ENCODE results near the gene NANOS3.

Gene NANOS3

DNA sequence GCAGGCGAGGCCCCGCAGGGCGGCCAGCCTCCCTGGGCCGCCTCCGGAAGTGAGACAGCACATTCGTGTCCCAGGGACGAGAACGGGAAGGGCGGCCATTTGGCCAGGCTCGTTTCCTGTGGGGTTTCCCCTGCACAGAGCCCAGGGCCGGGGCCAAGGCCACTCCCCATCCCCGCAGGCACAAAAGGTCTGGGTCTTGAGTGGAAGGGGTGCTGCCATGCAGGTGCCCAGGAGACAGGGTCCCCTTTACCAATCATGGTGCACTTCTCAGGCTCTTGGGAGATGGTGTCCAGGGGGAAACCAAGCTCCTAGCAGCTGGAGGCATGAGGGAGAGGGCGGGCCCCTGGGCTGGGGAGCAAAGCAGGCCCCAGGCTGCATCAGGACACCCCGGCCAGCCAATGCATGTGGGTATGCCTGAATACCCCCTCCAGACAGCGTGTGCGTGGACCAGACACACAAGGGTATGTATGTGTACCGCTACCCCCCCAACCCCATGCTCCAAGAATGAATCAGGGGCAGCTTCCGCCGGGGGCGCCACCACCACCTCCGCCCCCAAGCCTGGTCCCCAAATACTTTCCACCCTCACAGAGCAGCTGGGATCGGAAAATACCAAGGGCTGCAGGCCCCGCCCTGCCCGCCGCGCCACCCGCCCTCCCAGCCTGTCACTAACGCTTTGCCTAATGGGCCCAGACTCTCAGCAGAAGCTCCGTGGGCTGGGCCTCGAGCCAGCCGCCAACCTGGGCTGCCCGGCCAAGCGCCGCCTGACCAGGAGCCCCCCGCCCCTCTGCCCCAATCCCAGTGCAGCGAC, 37.6 kb upstream of the NANOS3 start:
- Histone ChIP-seq H3K9me3 (ENCODE audit: low read length) (no peaks in the 10 kb centered on the region), H3K27ac (ENCODE audit: low read depth, low read length) (peak overlapping the region; percentile 99), H3K27me3 (ENCODE audit: control insufficient read depth in 1 of 2, insufficient read depth in 2 of 2, low read length in 2 of 2) (no peaks in the 10 kb centered on the region), H3K4me3 (ENCODE audit: low read depth in 1 of 2, low read length in 2 of 2) (peak overlapping the region; percentile 81), H3K36me3 (ENCODE audit: insufficient read depth, low read length) (peaks cover 22% of the 10 kb centered on the region), H3K9ac (ENCODE audit: low read length) (peak overlapping the region; percentile 89), H3K4me1 (ENCODE audit: insufficient read depth, low read length) (peaks cover 64% of the 10 kb centered on the region)

DNA sequence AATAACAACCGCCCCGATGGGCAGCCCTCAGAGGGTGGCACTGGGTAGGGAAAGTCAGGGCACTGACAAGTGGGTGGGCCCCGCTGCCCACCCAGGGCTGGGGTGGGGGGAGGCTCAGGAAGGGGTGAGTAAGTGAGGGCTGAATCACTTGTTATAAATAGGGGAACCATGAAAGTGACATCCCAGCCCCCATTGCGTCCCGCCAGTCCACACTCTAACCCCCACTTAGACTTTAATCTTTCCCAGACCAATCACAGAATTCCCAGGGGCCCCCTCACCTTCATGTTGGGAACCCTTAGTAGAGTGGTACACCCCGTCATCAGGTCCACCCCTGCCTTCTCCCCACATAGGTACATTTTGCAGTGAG, 37.0 kb upstream of the NANOS3 start:
- Histone ChIP-seq H3K9ac (ENCODE audit: low read length) (peak overlapping the region; percentile 89), H3K9me3 (ENCODE audit: low read length) (no peaks in the 10 kb centered on the region), H3K4me3 (ENCODE audit: low read depth in 1 of 2, low read length in 2 of 2) (peak overlapping the region; percentile 81), H3K27me3 (ENCODE audit: control insufficient read depth in 1 of 2, insufficient read depth in 2 of 2, low read length in 2 of 2) (no peaks in the 10 kb centered on the region), H3K36me3 (ENCODE audit: insufficient read depth, low read length) (peaks cover 16% of the 10 kb centered on the region), H3K4me1 (ENCODE audit: insufficient read depth, low read length) (peaks cover 61% of the 10 kb centered on the region), H3K27ac (ENCODE audit: low read depth, low read length) (peak overlapping the region; percentile 99)

DNA sequence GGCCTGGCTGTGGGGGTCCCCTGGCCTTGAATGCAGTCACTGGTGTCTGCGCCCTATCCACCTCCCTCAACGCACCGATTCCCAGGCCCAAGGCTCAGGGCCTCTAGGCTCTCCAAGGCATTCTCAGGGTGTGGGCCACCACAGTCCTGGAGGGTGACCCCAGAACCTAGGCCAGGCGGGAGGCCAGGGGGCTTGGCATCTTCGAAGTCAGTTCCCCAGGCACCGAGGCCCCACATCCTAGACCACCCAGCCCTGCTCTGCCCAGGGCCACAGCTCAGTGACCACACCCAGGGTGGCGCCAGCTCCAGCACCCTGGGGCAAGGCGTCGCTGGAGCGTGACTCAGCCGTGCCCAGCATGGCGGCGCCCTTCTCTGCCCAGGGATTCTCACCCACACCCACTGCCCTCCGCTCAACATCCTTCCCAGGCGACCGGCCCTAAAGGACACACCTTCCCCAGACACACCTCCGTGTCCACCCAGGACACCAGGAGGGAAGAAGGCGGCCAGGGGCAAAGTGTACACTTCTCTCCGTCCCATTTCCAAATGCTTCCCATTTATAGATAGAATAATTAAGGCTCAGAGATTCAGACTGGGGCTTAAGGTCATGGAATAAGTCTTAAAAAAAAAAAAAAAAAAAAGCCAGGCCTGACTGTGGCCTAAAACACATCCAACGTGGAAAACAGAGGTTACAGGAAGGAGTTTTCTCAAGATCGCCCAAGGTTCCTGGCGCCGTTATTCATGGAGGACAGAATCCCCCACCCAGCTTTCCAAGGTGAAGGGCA, 36.4 kb upstream of the NANOS3 start:
- peak overlapping the region; percentile 99 for H3K27ac ChIP-seq (ENCODE audit: low read depth, low read length)
- peaks cover 13% of the 10 kb centered on the region for H3K36me3 ChIP-seq (ENCODE audit: insufficient read depth, low read length)
- no peaks in the 10 kb centered on the region for H3K9me3 ChIP-seq (ENCODE audit: low read length)
- H3K4me1 ChIP-seq (ENCODE audit: insufficient read depth, low read length) = peaks cover 61% of the 10 kb centered on the region
- H3K4me3 ChIP-seq (ENCODE audit: low read depth in 1 of 2, low read length in 2 of 2) = peak overlapping the region; percentile 81
- peak overlapping the region; percentile 89 for H3K9ac ChIP-seq (ENCODE audit: low read length)
- no peaks in the 10 kb centered on the region for H3K27me3 ChIP-seq (ENCODE audit: control insufficient read depth in 1 of 2, insufficient read depth in 2 of 2, low read length in 2 of 2)

DNA sequence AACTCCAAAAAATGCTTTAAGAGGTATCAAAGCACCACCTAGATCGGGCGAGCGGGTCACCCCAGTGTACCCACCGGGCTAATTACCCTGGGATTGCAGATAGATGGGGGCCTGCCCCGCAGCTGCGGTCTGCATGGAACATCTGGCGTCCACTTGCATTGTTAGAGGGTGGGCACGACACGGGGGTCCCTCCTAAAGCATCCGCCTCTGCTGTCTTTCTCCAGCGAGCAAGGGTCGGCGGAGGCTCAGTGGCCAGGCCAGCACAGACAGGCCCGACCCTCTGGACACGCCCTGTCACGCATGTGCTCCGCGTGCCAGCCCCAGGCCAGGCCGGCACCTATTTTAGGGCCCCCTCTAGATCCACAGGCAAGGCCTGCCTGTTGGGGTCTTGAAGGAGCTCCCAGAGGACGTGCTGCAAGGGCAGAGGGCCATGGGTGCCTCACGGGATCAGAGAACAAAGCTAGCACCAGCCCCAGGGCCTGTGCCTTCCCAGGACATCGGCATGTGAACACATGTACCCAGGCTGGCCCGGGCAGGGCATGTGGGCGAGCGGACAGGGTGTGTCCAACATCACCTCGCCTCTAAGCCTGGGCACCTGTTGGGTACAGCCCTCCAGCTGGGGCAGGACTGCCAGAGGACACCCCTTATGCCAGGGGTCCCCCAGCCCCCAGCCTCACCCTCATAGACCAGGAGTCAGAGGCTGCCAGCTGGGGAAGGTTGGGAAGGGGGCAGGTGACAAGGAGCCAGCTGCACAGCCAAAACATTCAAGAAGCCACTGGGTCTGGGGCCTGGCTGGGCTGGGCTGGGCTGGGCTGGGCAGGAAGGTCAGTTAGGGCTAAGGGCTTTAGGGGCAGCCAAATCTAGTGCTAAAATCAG, 35.6 kb upstream of the NANOS3 start:
- peak overlapping the region; percentile 99 for H3K27ac ChIP-seq (ENCODE audit: low read depth, low read length)
- H3K36me3 ChIP-seq (ENCODE audit: insufficient read depth, low read length) = peaks cover 5% of the 10 kb centered on the region
- no peaks in the 10 kb centered on the region for H3K27me3 ChIP-seq (ENCODE audit: control insufficient read depth in 1 of 2, insufficient read depth in 2 of 2, low read length in 2 of 2)
- no peaks in the 10 kb centered on the region for H3K9me3 ChIP-seq (ENCODE audit: low read length)
- H3K4me3 ChIP-seq (ENCODE audit: low read depth in 1 of 2, low read length in 2 of 2) = peak overlapping the region; percentile 81
- H3K9ac ChIP-seq (ENCODE audit: low read length) = peak overlapping the region; percentile 89
- H3K4me1 ChIP-seq (ENCODE audit: insufficient read depth, low read length) = peaks cover 59% of the 10 kb centered on the region

DNA sequence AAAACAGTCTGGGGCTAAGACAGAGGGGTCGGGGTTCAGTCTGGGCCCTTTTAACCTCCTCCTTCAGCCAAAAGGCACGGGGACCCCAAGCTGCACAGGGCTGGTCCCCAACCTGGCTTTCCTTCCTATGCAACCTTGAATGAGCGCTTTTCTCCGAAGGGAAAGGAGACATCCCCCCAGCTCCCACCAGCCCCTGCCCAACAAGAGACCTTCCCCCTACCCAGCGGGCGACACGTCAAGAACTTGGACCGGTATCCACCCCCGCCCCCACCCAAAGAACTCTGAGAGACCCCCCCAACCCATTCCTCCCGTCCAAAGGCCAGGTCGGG, 35.0 kb upstream of the NANOS3 start:
- H3K4me1 ChIP-seq (ENCODE audit: insufficient read depth, low read length) = peaks cover 59% of the 10 kb centered on the region
- H3K9ac ChIP-seq (ENCODE audit: low read length) = peak overlapping the region; percentile 89
- H3K36me3 ChIP-seq (ENCODE audit: insufficient read depth, low read length) = no peaks in the 10 kb centered on the region
- peak overlapping the region; percentile 99 for H3K27ac ChIP-seq (ENCODE audit: low read depth, low read length)
- no peaks in the 10 kb centered on the region for H3K9me3 ChIP-seq (ENCODE audit: low read length)
- no peaks in the 10 kb centered on the region for H3K27me3 ChIP-seq (ENCODE audit: control insufficient read depth in 1 of 2, insufficient read depth in 2 of 2, low read length in 2 of 2)
- peak overlapping the region; percentile 81 for H3K4me3 ChIP-seq (ENCODE audit: low read depth in 1 of 2, low read length in 2 of 2)

DNA sequence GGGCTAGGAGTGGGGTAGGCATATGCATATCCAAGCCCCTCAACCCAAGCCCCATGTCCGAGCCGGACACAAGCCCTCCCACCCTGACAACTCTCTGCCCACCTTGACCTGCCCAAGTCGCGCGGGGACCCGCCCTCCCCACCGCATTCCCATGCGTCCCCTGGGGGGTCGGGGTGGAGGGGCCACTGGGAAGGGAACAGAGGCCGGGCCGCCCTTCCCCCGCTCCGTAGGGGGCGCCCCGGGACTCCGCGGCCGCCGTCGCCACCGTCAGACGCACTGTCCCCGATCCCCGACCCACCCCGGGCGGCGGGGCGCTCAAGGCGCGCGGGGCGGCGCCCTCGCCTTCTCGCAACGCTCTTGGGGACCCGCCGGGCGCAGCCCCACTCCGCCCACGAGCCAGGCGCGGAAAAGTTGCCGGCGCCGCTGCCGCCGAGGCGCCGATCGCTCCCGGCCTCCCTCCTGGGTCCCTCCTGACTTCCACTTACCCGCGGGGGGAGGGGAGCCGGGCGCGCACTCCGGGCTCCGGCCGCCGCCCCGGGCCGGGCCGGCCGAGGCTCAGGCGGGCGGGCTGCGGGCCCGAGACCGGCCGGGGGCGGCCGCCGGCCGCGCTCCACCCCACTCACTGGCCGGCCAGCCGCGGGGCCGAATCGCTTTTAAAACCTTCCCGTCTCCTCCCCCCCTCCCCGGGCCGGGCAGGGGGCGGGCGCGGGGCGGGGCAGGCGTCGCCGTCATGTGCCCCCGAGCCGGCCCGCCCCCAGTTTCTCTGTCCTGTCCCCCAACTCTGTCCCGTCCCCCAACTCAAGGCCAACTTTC, 34.4 kb upstream of the NANOS3 start:
- no peaks in the 10 kb centered on the region for H3K9me3 ChIP-seq (ENCODE audit: low read length)
- H3K36me3 ChIP-seq (ENCODE audit: insufficient read depth, low read length) = no peaks in the 10 kb centered on the region
- H3K27ac ChIP-seq (ENCODE audit: low read depth, low read length) = peak overlapping the region; percentile 100
- H3K9ac ChIP-seq (ENCODE audit: low read length) = peak overlapping the region; percentile 98
- H3K27me3 ChIP-seq (ENCODE audit: control insufficient read depth in 1 of 2, insufficient read depth in 2 of 2, low read length in 2 of 2) = no peaks in the 10 kb centered on the region
- H3K4me1 ChIP-seq (ENCODE audit: insufficient read depth, low read length) = peaks cover 57% of the 10 kb centered on the region
- peak overlapping the region; percentile 81 for H3K4me3 ChIP-seq (ENCODE audit: low read depth in 1 of 2, low read length in 2 of 2)

DNA sequence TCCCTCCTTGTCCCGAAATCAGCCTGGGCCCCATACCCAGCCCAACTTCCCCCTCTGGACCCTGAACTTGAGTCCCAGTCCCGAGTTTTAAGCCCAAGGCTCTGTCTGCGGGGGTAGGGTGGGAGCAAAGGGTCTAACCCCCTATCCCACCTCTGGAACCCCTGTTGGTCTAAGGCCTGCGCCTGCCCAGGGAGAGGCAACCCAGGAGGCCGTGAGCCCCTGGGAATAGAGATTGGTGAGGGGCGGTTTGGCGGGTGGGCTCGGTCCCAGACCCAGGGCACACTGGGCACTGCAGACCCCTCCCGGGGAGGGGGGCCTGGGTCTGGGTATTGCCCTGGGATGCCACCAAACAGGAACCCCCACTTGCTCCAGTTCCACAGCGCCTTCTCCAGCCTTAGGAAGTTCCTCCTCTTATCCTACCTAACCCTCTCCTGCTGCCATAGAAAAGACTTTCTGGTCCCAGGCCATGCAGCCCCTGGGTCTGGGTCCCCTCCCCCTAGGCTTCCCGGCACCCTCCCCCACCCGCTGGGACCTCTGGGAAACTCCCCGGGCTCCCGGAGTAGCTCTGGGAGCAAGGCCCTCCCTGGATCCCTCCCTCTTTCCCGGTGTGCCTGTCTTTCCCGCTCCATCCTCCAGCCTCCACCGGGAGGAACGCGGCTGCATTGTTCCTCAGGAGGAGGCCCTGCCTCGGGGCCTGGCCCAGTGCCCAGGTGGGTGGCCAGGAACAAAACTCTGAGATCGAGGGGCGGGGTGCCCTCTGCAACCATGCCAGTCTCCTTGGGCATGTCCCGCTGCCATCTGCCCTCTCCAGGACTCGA, 33.6 kb upstream of the NANOS3 start:
- Histone ChIP-seq H3K4me1 (ENCODE audit: insufficient read depth, low read length) (peaks cover 57% of the 10 kb centered on the region), H3K4me3 (ENCODE audit: low read depth in 1 of 2, low read length in 2 of 2) (peak overlapping the region; percentile 70 to 74), H3K27ac (ENCODE audit: low read depth, low read length) (peak overlapping the region; percentile 100), H3K9me3 (ENCODE audit: low read length) (no peaks in the 10 kb centered on the region), H3K9ac (ENCODE audit: low read length) (peak overlapping the region; percentile 98), H3K27me3 (ENCODE audit: control insufficient read depth in 1 of 2, insufficient read depth in 2 of 2, low read length in 2 of 2) (no peaks in the 10 kb centered on the region), H3K36me3 (ENCODE audit: insufficient read depth, low read length) (no peaks in the 10 kb centered on the region)

DNA sequence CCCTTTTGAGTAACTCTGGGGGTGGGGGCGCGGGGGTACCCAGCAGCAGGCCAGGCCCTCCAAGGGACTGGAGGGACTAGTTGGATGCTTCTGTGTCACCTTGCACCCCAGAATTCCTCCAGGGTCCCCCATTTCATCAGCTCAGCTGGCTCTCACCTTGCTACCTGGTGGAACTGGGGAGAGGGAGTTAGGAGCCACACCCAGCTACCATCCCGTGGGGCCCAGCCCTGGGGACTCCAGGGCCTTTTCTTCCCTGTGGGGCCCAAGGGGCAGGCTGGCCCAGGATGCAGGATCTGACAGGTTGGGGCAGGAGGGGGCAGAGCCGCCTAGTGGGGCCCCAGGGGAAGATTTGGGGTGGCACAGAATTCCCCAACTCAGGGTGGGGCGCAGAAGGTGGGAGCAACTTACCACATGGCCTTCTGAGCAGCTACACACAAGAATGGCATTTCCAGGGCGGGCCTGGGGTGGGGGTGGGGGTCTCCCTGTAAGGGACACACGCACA, 32.8 kb upstream of the NANOS3 start:
- no peak overlapping the region for H3K4me3 ChIP-seq (ENCODE audit: low read depth in 1 of 2, low read length in 2 of 2)
- no peaks in the 10 kb centered on the region for H3K27me3 ChIP-seq (ENCODE audit: control insufficient read depth in 1 of 2, insufficient read depth in 2 of 2, low read length in 2 of 2)
- H3K9me3 ChIP-seq (ENCODE audit: low read length) = no peaks in the 10 kb centered on the region
- peak overlapping the region; percentile 100 for H3K27ac ChIP-seq (ENCODE audit: low read depth, low read length)
- H3K9ac ChIP-seq (ENCODE audit: low read length) = no peak overlapping the region
- no peaks in the 10 kb centered on the region for H3K36me3 ChIP-seq (ENCODE audit: insufficient read depth, low read length)
- H3K4me1 ChIP-seq (ENCODE audit: insufficient read depth, low read length) = peaks cover 55% of the 10 kb centered on the region

DNA sequence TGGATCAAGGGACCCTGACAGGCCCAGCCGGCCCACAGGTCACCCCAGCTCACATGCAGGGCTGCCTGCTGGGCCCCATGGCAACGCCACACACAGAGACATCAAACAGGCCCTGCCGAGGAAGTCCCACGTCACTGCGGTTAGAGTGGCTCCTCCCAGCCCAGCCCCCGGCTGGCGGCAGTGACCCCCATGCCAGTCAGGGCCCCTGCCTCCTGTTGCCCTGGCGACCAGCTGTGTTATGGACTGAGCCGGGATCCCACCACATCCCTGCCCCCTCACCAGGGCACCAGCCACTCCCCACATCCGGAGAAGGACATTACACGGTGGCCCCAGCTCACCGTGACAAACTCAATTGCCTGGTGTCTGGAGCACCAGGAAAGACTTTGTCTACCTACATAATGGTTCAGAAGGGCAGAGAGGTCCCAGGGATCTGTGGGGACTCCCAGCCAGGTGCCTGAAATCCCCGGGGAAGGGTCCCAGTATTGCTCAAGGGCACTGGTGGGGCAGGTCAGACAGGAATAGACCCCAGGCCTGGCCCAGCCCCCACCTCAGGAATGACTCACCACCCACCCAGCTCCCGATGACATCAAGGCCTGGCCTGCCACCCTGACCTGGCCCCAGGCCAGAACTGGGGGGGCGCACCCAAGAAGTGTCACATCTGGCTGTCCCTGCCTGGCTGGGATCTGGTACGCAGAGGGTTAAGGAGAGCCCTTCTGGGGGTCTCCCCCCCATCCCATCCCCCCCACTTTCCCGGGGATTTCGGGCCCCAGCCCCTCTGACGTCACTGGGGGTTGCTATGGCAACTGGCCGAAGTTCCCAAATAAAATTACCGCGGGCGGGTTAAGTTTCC, 30.2 kb upstream of the NANOS3 start:
- Histone ChIP-seq H3K4me1 (ENCODE audit: insufficient read depth, low read length) (peaks cover 60% of the 10 kb centered on the region), H3K9me3 (ENCODE audit: low read length) (no peaks in the 10 kb centered on the region), H3K36me3 (ENCODE audit: insufficient read depth, low read length) (no peaks in the 10 kb centered on the region), H3K4me3 (ENCODE audit: low read depth in 1 of 2, low read length in 2 of 2) (peak overlapping the region; percentile 49 to 61), H3K27ac (ENCODE audit: low read depth, low read length) (peak overlapping the region; percentile 100), H3K27me3 (ENCODE audit: control insufficient read depth in 1 of 2, insufficient read depth in 2 of 2, low read length in 2 of 2) (no peaks in the 10 kb centered on the region), H3K9ac (ENCODE audit: low read length) (peak overlapping the region; percentile 75)
